T-cell (primary cell): ENCODE data around the gene MID1IP1. TPM values are rescaled to one million over a fixed set of nuclear protein-coding genes. Genes with fewer than 3 reads are reported as not detected.

ENCODE experiments used
- ATAC-seq, 4 experiments: fragments of 200-7000 bp in 3 of 4; fragments of 150-1000 bp in 1 of 4; cut with Tn5 transposase; replicated peaks in 1 of 4; 1 replicate in 3 of 4; 2 replicates in 1 of 4; pipeline ENCODE4 v1.10.0; 2021; ENCODE audit warnings: moderate library complexity in 3 of 4, mild to moderate bottlenecking in 2 of 4, moderate number of reproducible peaks in 1 of 4
- CTCF ChIA-PET, 2 donors: fragments of 300-600 bp; sonication (Branson Sonifier 250); formaldehyde crosslinking; loops; one replicate each; lab custom pipeline; 2022; ENCODE audit warnings: antibody characterized with exemption in 2 of 2; lab: Charles Lee
- POLR2A ChIA-PET, 2 donors: fragments of 300-600 bp; sonication (Branson Sonifier 250); formaldehyde crosslinking; loops; one replicate each; lab custom pipeline; 2022; ENCODE audit warnings: antibody characterized with exemption in 2 of 2; lab: Charles Lee
- DNase-seq, 35 experiments: peaks; one replicate each; pipeline versions ENCODE4 v3.0.0 to v3.0.0-alpha.2; 2013 to 2023
- H3K27ac ChIP-seq: one replicate; pipeline ENCODE4 v1.5.1; 2013; ENCODE audit warnings: low read length
- H3K27me3 ChIP-seq, 2 experiments: replicated peaks in 1 of 2; 1 replicate in 1 of 2; 2 replicates in 1 of 2; pipeline versions ENCODE4 v1.6.1 to v1.7.0; 2013; ENCODE audit warnings: low read length in 1 of 2, mixed read lengths in 1 of 2; ENCODE audit not compliant: control insufficient read depth in 2 of 2, insufficient read depth in 2 of 2; ENCODE audit errors: extremely low read depth in 1 of 2
- H3K36me3 ChIP-seq, 2 donors: 1 replicate in 1 of 2; 2 replicates in 1 of 2; pipeline versions ENCODE4 v1.6.1 to v1.7.0; 2013; ENCODE audit warnings: low read length in 1 of 2; ENCODE audit not compliant: control insufficient read depth in 2 of 2, insufficient read depth in 1 of 2; ENCODE audit errors: extremely low read depth in 1 of 2
- H3K4me1 ChIP-seq, 2 experiments: 1 replicate in 1 of 2; 2 replicates in 1 of 2; pipeline versions ENCODE4 v1.6.1 to v1.7.0; 2013; ENCODE audit warnings: low read length in 2 of 2, mixed read lengths in 1 of 2; ENCODE audit not compliant: insufficient read depth in 2 of 2, control insufficient read depth in 1 of 2; ENCODE audit errors: extremely low read depth in 1 of 2
- H3K4me3 ChIP-seq, 2 donors: 1 replicate in 1 of 2; 2 replicates in 1 of 2; pipeline versions ENCODE4 v1.5.1 to v1.7.0; 2013; ENCODE audit warnings: mild to moderate bottlenecking in 2 of 2, low read length in 1 of 2, moderate library complexity in 1 of 2; ENCODE audit not compliant: control insufficient read depth in 1 of 2; ENCODE audit errors: extremely low read depth in 1 of 2
- H3K9me3 ChIP-seq: 2 replicates; pipeline ENCODE4 v1.7.0; 2013
- H3K27ac Mint-ChIP-seq, 2 donors: one replicate each; pipeline ENCODE4 v1.8.0; 2020 to 2021; ENCODE audit warnings: mild to moderate bottlenecking in 2 of 2, mixed read lengths in 2 of 2
- H3K27me3 Mint-ChIP-seq, 2 donors: one replicate each; pipeline ENCODE4 v1.8.0; 2021 to 2022; ENCODE audit warnings: mixed read lengths in 2 of 2
- H3K36me3 Mint-ChIP-seq: one replicate; pipeline ENCODE4 v1.8.0; 2021; ENCODE audit warnings: mixed read lengths
- H3K4me1 Mint-ChIP-seq, 3 donors: one replicate each; pipeline ENCODE4 v1.8.0; 2020 to 2022; ENCODE audit warnings: mixed read lengths in 3 of 3, mild to moderate bottlenecking in 1 of 3
- H3K4me3 Mint-ChIP-seq, 3 donors: one replicate each; pipeline ENCODE4 v1.8.0; 2020 to 2022; ENCODE audit warnings: mild to moderate bottlenecking in 3 of 3, mixed read lengths in 3 of 3, moderate library complexity in 3 of 3
- H3K9me3 Mint-ChIP-seq, 3 donors: one replicate each; pipeline ENCODE4 v1.8.0; 2020 to 2022; ENCODE audit warnings: mixed read lengths in 3 of 3
- WGBS: methylation state at CpG from one replicate; pipeline ENCODE4 v1.1.5; 2013; ENCODE audit warnings: missing lambda C conversion rate; ENCODE audit not compliant: insufficient coverage; 5-methylcytosine and 5-hydroxymethylcytosine counted together
- total RNA-seq, 35 experiments: library from RNA in 6 of 35; stranded (reverse) in 6 of 35; fragments of 120-200 nt in 1 of 35; gene quantifications; one replicate each; pipeline versions ENCODE4 v1.2.1 to v1.2.4 and lab custom pipeline; 2013 to 2026

The MID1IP1 gene
- total RNA-seq, 5 donors from 2014 or later (not counting 1 experiment from before 2014, with no cell fraction given), result 19.1 to 73.4 (median 65.2) TPM

DNA sequence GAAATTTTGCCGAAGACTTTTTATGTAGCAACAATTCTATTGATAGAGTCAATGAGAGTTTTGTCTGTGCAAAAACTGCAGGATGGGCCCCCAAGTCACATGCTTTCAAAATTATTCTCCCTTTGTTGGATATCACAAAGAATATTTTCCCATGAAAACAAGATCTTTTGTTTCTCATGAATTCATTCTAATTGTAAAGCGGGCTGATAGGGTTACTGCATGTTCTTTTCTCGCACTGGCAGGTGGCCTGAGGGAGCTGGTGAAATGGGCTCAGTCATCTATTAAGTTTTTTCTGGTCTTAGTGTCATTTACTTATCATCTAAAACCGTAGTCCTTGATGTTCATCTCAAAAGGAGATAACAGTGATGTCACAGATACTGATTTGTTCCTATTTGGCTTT, 44.2 kb downstream of the MID1IP1 start:
- Mint-ChIP-seq H3K9me3 (no peaks in the 10 kb centered on the region), H3K4me3 (no peak overlapping the region), H3K27me3 (peaks cover 0 to 7% of the 10 kb centered on the region in 2 donors), H3K27ac (no peak overlapping the region), H3K36me3 (no peaks in the 10 kb centered on the region), H3K4me1 (peaks cover 7 to 11% (median 8%) of the 10 kb centered on the region in 3 donors)
- no peaks in the 10 kb centered on the region for H3K9me3 ChIP-seq
- ChIA-PET CTCF (no interaction called here), POLR2A (no interaction called here)
- DNase-seq (no peak), ATAC-seq (no peak)
- WGBS, result no CpG with 5 or more reads among the region's 4 CpGs
- H3K36me3 ChIP-seq, result no peaks in the 10 kb centered on the region
- no peak overlapping the region for H3K27ac ChIP-seq
- no peak overlapping the region for H3K4me3 ChIP-seq
- H3K4me1 ChIP-seq, result no peaks in the 10 kb centered on the region
- no peaks in the 10 kb centered on the region for H3K27me3 ChIP-seq

DNA sequence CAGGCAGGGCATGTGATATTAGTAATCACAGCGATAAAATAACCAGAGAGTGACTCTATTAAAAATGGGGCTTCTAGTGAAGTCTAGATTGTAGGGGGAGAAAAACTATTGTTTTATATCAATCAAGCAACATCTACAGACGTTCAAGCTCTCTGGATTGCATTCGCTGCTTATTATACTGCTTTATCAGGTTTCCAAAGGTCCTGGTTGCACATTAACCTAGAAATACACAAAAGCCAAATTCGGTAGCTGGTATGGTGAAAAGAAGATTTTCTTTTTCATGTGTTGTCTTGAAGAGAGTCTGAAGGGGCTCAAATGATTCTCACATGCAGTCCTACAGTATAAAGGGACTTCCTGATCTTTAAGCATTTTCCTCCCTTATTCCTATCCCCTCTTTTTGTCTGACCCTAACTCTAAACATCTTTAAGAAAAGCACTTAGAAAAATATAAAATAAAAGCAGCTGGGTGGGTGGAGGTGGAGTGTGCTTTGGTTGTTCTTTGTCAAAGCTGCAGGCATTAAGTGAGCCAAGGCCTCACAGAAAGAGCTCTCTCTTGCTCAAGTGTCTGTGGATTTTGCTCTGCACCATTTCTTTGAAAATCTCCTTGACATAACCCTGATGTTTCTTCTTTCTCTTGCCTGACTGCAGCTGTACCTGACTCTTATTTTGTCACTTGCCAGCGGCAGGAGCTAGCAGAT, 46.1 kb downstream of the MID1IP1 start:
- no CpG with 5 or more reads among the region's 5 CpGs for WGBS
- Histone ChIP-seq H3K4me1 (no peaks in the 10 kb centered on the region), H3K36me3 (no peaks in the 10 kb centered on the region), H3K9me3 (no peaks in the 10 kb centered on the region), H3K27me3 (no peaks in the 10 kb centered on the region), H3K4me3 (no peak overlapping the region), H3K27ac (no peak overlapping the region)
- Mint-ChIP-seq H3K36me3 (no peaks in the 10 kb centered on the region), H3K9me3 (peaks cover 0 to 4% (median 0%) of the 10 kb centered on the region in 3 donors), H3K27me3 (peaks cover 0 to 10% of the 10 kb centered on the region in 2 donors), H3K27ac (no peak overlapping the region), H3K4me1 (peaks cover 7 to 11% (median 8%) of the 10 kb centered on the region in 3 donors), H3K4me3 (no peak overlapping the region)
- POLR2A ChIA-PET, result interaction anchor here in 1 of 2 donors (0.6 kb wide), 1 partner anchor 13 kb away, joined by 4 read pairs; no protein-coding TSS in a partner anchor
- ATAC-seq (no peak), DNase-seq (no peak)
- CTCF ChIA-PET, result no interaction called here

GRCh38 chrX:38847903-38848230, 46.6 kb downstream of the MID1IP1 start:
- ChIA-PET POLR2A (interaction anchor here in 1 of 2 donors (0.6 kb wide), 1 partner anchor 13 kb away, joined by 4 read pairs; no protein-coding TSS in a partner anchor), CTCF (no interaction called here)
- H3K4me1 Mint-ChIP-seq, result peaks cover 7 to 11% (median 8%) of the 10 kb centered on the region in 3 donors
- H3K9me3 Mint-ChIP-seq, result peaks cover 0 to 4% (median 0%) of the 10 kb centered on the region in 3 donors
- Histone ChIP-seq H3K9me3 (no peaks in the 10 kb centered on the region), H3K4me3 (no peak overlapping the region), H3K27ac (no peak overlapping the region), H3K27me3 (no peaks in the 10 kb centered on the region), H3K4me1 (no peaks in the 10 kb centered on the region), H3K36me3 (no peaks in the 10 kb centered on the region)
- WGBS, result no CpG with 5 or more reads among the region's 1 CpG
- no peak overlapping the region for H3K4me3 Mint-ChIP-seq
- H3K27ac Mint-ChIP-seq, result no peak overlapping the region
- H3K27me3 Mint-ChIP-seq, result peaks cover 0 to 10% of the 10 kb centered on the region in 2 donors
- ATAC-seq (no peak), DNase-seq (no peak)
- no peaks in the 10 kb centered on the region for H3K36me3 Mint-ChIP-seq

DNA sequence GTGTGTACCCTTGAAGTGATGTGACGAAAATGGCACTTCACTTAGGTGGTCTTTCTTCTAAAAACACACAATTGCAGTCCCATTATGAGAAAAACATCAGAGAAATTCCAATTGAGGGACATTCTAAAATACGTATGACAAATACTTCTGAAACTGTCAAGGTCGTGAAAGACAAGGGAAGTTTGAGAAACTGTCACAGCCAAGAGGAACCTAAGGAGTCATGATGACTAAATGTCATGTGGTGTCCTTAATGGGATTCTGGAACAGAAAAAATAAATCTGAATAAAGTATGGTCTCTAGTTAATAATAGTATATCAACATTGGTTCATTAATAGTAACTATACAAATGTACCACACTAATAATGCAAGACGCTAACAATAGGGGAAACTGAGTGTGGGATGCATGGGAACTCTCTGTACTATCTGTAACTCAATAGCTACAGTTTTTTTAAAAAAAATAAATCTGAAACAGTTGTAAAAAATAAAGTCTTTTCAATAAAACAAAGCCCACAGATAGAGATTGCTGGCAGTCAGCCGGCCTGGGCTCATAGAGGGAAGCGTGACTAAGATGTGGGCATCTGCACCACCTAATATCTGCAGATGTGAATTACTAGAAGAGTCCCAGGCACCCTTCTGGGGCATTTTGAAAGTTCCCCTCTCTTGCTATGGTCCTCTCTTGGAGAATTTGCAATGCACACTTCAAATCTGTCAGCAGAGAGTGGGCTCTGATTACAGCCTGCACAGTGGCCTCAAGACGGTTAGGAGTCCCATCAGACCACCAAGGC, 47.6 kb downstream of the MID1IP1 start:
- WGBS, result 92% methylated on average over 2 of the region's 7 CpGs
- H3K4me1 Mint-ChIP-seq, result peaks cover 7 to 11% (median 8%) of the 10 kb centered on the region in 3 donors
- DNase-seq, result no peak
- POLR2A ChIA-PET, result no interaction called here
- no peak overlapping the region for H3K4me3 ChIP-seq
- CTCF ChIA-PET, result interaction anchor here in 1 of 2 donors (0.6 kb wide), 1 partner anchor 43 kb away, joined by 3 read pairs; no protein-coding TSS in a partner anchor
- H3K9me3 ChIP-seq, result no peaks in the 10 kb centered on the region
- no peak for ATAC-seq
- H3K4me3 Mint-ChIP-seq, result no peak overlapping the region
- no peaks in the 10 kb centered on the region for H3K36me3 Mint-ChIP-seq
- peaks cover 0 to 4% (median 0%) of the 10 kb centered on the region in 3 donors for H3K9me3 Mint-ChIP-seq
- peaks cover 0 to 14% of the 10 kb centered on the region in 2 donors for H3K27me3 Mint-ChIP-seq
- no peak overlapping the region for H3K27ac ChIP-seq
- no peaks in the 10 kb centered on the region for H3K36me3 ChIP-seq
- H3K27ac Mint-ChIP-seq, result no peak overlapping the region
- H3K4me1 ChIP-seq, result no peaks in the 10 kb centered on the region
- H3K27me3 ChIP-seq, result no peaks in the 10 kb centered on the region

- ChIA-PET POLR2A (no interaction called here), CTCF (no interaction called here)
- Mint-ChIP-seq H3K27me3 (peaks cover 0 to 14% of the 10 kb centered on the region in 2 donors), H3K9me3 (peaks cover 0 to 4% (median 0%) of the 10 kb centered on the region in 3 donors), H3K36me3 (no peaks in the 10 kb centered on the region), H3K27ac (no peak overlapping the region), H3K4me1 (peaks cover 4 to 8% (median 6%) of the 10 kb centered on the region in 3 donors), H3K4me3 (no peak overlapping the region)
- 50% methylated on average over 1 of the region's 6 CpGs for WGBS
- Histone ChIP-seq H3K9me3 (no peaks in the 10 kb centered on the region), H3K27ac (no peak overlapping the region), H3K36me3 (no peaks in the 10 kb centered on the region), H3K4me3 (no peak overlapping the region), H3K4me1 (no peaks in the 10 kb centered on the region), H3K27me3 (no peaks in the 10 kb centered on the region)
- no peak for DNase-seq
- no peak for ATAC-seq
Observed at GRCh38 chrX:38850807-38851544, 49.7 kb downstream of the MID1IP1 start.

GRCh38 chrX:38854305-38854704, 53.0 kb downstream of the MID1IP1 start:
- Mint-ChIP-seq H3K9me3 (peaks cover 0 to 4% (median 0%) of the 10 kb centered on the region in 3 donors), H3K27me3 (peaks cover 0 to 7% of the 10 kb centered on the region in 2 donors), H3K27ac (no peak overlapping the region), H3K4me1 (peaks cover 0 to 4% (median 0%) of the 10 kb centered on the region in 3 donors), H3K4me3 (no peak overlapping the region), H3K36me3 (no peaks in the 10 kb centered on the region)
- no peak for DNase-seq
- Histone ChIP-seq H3K4me1 (no peaks in the 10 kb centered on the region), H3K4me3 (no peak overlapping the region), H3K9me3 (no peaks in the 10 kb centered on the region), H3K36me3 (no peaks in the 10 kb centered on the region), H3K27ac (no peak overlapping the region), H3K27me3 (no peaks in the 10 kb centered on the region)
- POLR2A ChIA-PET, result no interaction called here
- ATAC-seq, result no peak
- no CpG with 5 or more reads among the region's 3 CpGs for WGBS
- CTCF ChIA-PET, result no interaction called here
